Neuronal stem cell (in vitro differentiated cells): ENCODE results near the gene MLN.
A peak's percentile ranks its signal among the peaks of the same experiment; 100 is the strongest.

Experiments used
- DNase-seq: peaks from one replicate; pipeline ENCODE4 v3.0.0-alpha.2; 2013; ENCODE audit warnings: low spot score
- H2AFZ ChIP-seq: one replicate; pipeline ENCODE4 v1.6.1; 2013; ENCODE audit warnings: mild to moderate bottlenecking, low read length, inconsistent platforms
- H2AK5ac ChIP-seq: 2 replicates; pipeline ENCODE4 v1.6.1; 2013; ENCODE audit warnings: low read depth, mild to moderate bottlenecking, inconsistent platforms, low read length, moderate library complexity, mixed read lengths
- H2BK120ac ChIP-seq: 2 replicates; pipeline ENCODE4 v1.6.1; 2013; ENCODE audit warnings: low read depth, mild to moderate bottlenecking, inconsistent platforms, low read length, moderate library complexity, mixed read lengths
- H2BK12ac ChIP-seq: one replicate; pipeline ENCODE4 v1.6.1; 2013; ENCODE audit warnings: low read length, inconsistent platforms
- H2BK15ac ChIP-seq: 2 replicates; pipeline ENCODE4 v1.6.1; 2013; ENCODE audit warnings: mild to moderate bottlenecking, low read length, inconsistent platforms, mixed read lengths
- H2BK5ac ChIP-seq: one replicate; pipeline ENCODE4 v1.6.1; 2013; ENCODE audit warnings: inconsistent platforms, mild to moderate bottlenecking, low read length, moderate library complexity
- H3K14ac ChIP-seq: one replicate; pipeline ENCODE4 v1.6.1; 2013; ENCODE audit warnings: low read length, inconsistent platforms
- H3K18ac ChIP-seq: 2 replicates; pipeline ENCODE4 v1.6.1; 2013; ENCODE audit warnings: low read length, inconsistent platforms
- H3K23ac ChIP-seq: 2 replicates; pipeline ENCODE4 v1.6.1; 2013; ENCODE audit warnings: low read depth, mild to moderate bottlenecking, mixed read lengths, low read length, inconsistent platforms; ENCODE audit not compliant: poor library complexity
- H3K27ac ChIP-seq: replicated peaks from 3 replicates; pipeline ENCODE4 v1.5.1; 2013; ENCODE audit warnings: low read length, inconsistent platforms
- H3K27me3 ChIP-seq, 3 experiments: 2 replicates each; pipeline ENCODE4 v1.6.1; 2013; ENCODE audit warnings: low read length in 3 of 3, mild to moderate bottlenecking in 2 of 3, inconsistent platforms in 1 of 3, low read depth in 1 of 3, mixed read lengths in 1 of 3, moderate library complexity in 1 of 3; ENCODE audit not compliant: control insufficient read depth in 3 of 3, insufficient read depth in 3 of 3
- H3K36me3 ChIP-seq, 2 donors: replicated peaks in 1 of 2; 2 replicates each; pipeline ENCODE4 v1.6.1; 2013; ENCODE audit warnings: low read length in 2 of 2; ENCODE audit not compliant: control insufficient read depth in 2 of 2, insufficient read depth in 2 of 2
- H3K4ac ChIP-seq: 2 replicates; pipeline ENCODE4 v1.6.1; 2013; ENCODE audit warnings: inconsistent platforms, mild to moderate bottlenecking, low read length, moderate library complexity
- H3K4me1 ChIP-seq, 2 donors: 1 replicate in 1 of 2; 2 replicates in 1 of 2; pipeline ENCODE4 v1.6.1; 2013; ENCODE audit warnings: low read length in 2 of 2, low read depth in 1 of 2; ENCODE audit not compliant: control insufficient read depth in 2 of 2, insufficient read depth in 1 of 2
- H3K4me2 ChIP-seq: one replicate; pipeline ENCODE4 v1.6.1; 2013; ENCODE audit warnings: mild to moderate bottlenecking, low read length, inconsistent platforms; ENCODE audit not compliant: insufficient read depth, poor library complexity, severe bottlenecking
- H3K4me3 ChIP-seq, 2 donors: 2 replicates each; pipeline ENCODE4 v1.5.1; 2013; ENCODE audit warnings: low read length in 2 of 2, mild to moderate bottlenecking in 2 of 2, inconsistent platforms in 1 of 2, moderate library complexity in 1 of 2
- H3K79me1 ChIP-seq: one replicate; pipeline ENCODE4 v1.6.1; 2013; ENCODE audit warnings: low read depth, mild to moderate bottlenecking, inconsistent platforms, low read length, moderate library complexity
- H3K9ac ChIP-seq: one replicate; pipeline ENCODE4 v1.6.1; 2013; ENCODE audit warnings: mild to moderate bottlenecking, low read depth, low read length, inconsistent platforms; ENCODE audit not compliant: poor library complexity
- H3K9me3 ChIP-seq, 2 donors: replicated peaks in 1 of 2; 2 replicates each; pipeline versions ENCODE3 to v1.6.1; 2013; ENCODE audit warnings: low read length in 2 of 2, mild to moderate bottlenecking in 2 of 2, inconsistent platforms in 1 of 2, low read depth in 1 of 2, mixed read lengths in 1 of 2, moderate library complexity in 1 of 2; ENCODE audit not compliant: control insufficient read depth in 2 of 2, insufficient read depth in 1 of 2
- H4K8ac ChIP-seq: one replicate; pipeline ENCODE4 v1.6.1; 2013; ENCODE audit warnings: low read depth, mild to moderate bottlenecking, inconsistent platforms, low read length, moderate library complexity
- H4K91ac ChIP-seq: one replicate; pipeline ENCODE4 v1.6.1; 2013; ENCODE audit warnings: low read length, low read depth, mild to moderate bottlenecking, inconsistent platforms; ENCODE audit not compliant: poor library complexity
- WGBS, 2 donors: extraction: QIAGEN DNeasy Blood & Tissue Kit; methylation state at CpG; one replicate each; pipeline ENCODE4 v1.1.7; 2013; ENCODE audit warnings: missing lambda C conversion rate in 2 of 2, mixed read lengths in 1 of 2; ENCODE audit not compliant: insufficient read length in 2 of 2, insufficient replicate concordance in 1 of 2; ENCODE audit errors: extremely low coverage in 2 of 2; 5-methylcytosine and 5-hydroxymethylcytosine counted together

MLN gene

DNA sequence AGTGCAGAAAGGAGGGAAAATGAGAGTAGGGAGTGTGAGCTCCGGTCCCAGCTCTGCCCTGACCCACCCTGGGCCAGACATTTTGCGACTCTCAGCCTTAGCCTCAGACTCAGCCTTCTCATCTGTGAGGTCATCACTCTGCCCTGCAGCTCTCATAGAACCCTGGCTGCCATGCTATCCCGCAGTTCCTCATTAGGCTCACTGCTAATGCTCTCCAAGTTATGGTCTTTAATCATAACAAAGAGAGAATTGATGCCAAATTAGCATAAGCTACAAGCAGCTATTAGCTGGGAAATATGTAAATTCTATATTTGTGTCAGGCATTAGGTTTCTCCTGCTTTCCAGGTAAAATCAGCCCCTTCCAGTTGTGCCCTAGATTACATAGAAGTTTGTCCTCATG is 46.5 kb upstream of the MLN start:
- no CpG with 5 or more reads among the region's 3 CpGs for WGBS, 2 donors
- Histone ChIP-seq H2AK5ac (peak overlapping the region; percentile 42), H3K4me1 (peaks cover 0 to 2% of the 10 kb centered on the region in 2 donors), H3K4me2 (no peak overlapping the region), H3K79me1 (peaks cover 3% of the 10 kb centered on the region), H2BK12ac (no peak overlapping the region), H3K9me3 (no peaks in the 10 kb centered on the region), H2BK15ac (no peak overlapping the region), H2BK120ac (no peak overlapping the region), H4K91ac (no peak overlapping the region), H3K4me3 (no peak overlapping the region), H2AFZ (no peak overlapping the region), H3K27me3 (peaks cover 0 to 43% (median 0%) of the 10 kb centered on the region in 3 experiments), H3K36me3 (no peaks in the 10 kb centered on the region), H3K27ac (no peak overlapping the region), H3K9ac (no peak overlapping the region), H3K23ac (no peak overlapping the region), H3K4ac (no peak overlapping the region), H4K8ac (no peak overlapping the region), H3K14ac (no peak overlapping the region), H2BK5ac (no peak overlapping the region), H3K18ac (no peak overlapping the region)
- no peak for DNase-seq

DNA sequence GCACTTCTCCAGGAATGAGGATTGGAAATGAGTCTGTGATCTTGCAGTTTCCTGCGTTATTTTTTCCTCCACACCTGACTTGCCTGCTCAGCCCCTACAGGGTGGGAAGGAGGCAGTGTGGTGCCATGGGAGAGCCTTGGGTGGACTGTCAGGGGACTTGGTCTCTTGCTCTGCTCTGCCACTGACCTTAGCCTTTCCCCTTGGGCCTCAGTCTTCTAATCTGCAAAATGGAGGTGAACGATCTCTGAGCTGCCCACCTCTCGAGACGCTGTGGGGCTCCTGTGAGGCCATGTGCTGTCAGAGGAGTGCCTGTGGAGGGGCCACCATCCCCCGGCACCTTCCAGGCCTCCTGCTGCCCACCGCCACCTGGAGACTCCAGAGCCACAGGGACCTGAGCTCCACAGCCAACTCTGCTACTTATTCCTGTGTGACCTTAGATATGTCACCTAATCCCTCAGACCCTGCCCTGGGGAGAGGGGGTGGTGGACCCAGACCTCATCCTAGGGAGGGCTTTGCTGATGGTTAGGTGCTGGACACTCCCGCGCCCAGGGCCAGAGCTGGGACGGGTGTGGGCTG is 45.8 kb upstream of the MLN start:
- Histone ChIP-seq H2BK120ac (no peak overlapping the region), H4K8ac (no peak overlapping the region), H3K79me1 (peaks cover 2% of the 10 kb centered on the region), H3K4me1 (peaks cover 0 to 2% of the 10 kb centered on the region in 2 donors), H3K23ac (no peak overlapping the region), H3K27me3 (peaks cover 0 to 36% (median 0%) of the 10 kb centered on the region in 3 experiments), H3K9ac (no peak overlapping the region), H3K36me3 (no peaks in the 10 kb centered on the region), H4K91ac (no peak overlapping the region), H2BK12ac (no peak overlapping the region), H2BK15ac (no peak overlapping the region), H3K4me2 (no peak overlapping the region), H2AFZ (no peak overlapping the region), H3K4ac (no peak overlapping the region), H2AK5ac (no peak overlapping the region), H3K4me3 (no peak overlapping the region), H2BK5ac (no peak overlapping the region), H3K27ac (no peak overlapping the region), H3K18ac (peak overlapping the region; percentile 71), H3K9me3 (no peaks in the 10 kb centered on the region), H3K14ac (no peak overlapping the region)
- no peak for DNase-seq
- no CpG with 5 or more reads among the region's 9 CpGs for WGBS, 2 donors

DNA sequence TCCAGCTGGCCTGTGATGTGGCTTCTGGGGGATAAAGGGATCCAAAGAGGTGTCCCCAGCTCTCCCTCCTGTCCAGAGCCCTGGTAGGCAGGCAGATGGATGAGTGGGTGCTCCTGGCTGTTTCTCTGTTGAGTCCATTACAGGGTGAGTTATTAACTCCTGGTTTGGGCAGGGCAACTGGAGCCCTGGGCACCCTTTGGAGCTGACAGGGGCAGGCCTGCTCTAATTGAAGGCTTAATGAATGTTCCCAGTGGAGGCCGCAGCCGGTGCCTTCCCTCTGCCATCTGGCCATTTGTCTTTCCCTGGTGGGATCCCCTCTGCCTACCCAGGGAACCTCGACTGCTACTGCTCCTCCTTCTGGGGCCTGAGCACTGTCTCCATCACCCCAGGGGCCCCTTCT is 44.7 kb upstream of the MLN start:
- no peak overlapping the region for H3K4me2 ChIP-seq
- H3K36me3 ChIP-seq: no peaks in the 10 kb centered on the region
- no peak overlapping the region for H2AK5ac ChIP-seq
- no peak overlapping the region for H3K23ac ChIP-seq
- no peaks in the 10 kb centered on the region for H3K9me3 ChIP-seq
- no peak overlapping the region for H3K4ac ChIP-seq
- H3K4me3 ChIP-seq: no peak overlapping the region
- no peak overlapping the region for H3K18ac ChIP-seq
- no peak overlapping the region for H4K91ac ChIP-seq
- H3K79me1 ChIP-seq: peaks cover 2% of the 10 kb centered on the region
- H4K8ac ChIP-seq: no peak overlapping the region
- peak overlapping the region; percentile 69 for H2BK15ac ChIP-seq
- H3K27me3 ChIP-seq: peaks cover 0 to 28% (median 0%) of the 10 kb centered on the region in 3 experiments
- no peak overlapping the region for H3K27ac ChIP-seq
- WGBS, 2 donors: no CpG with 5 or more reads among the region's 3 CpGs
- DNase-seq: no peak
- H3K4me1 ChIP-seq: peaks cover under 1 to 3% of the 10 kb centered on the region in 2 donors
- H2BK12ac ChIP-seq: no peak overlapping the region
- no peak overlapping the region for H2BK5ac ChIP-seq
- H2AFZ ChIP-seq: no peak overlapping the region
- no peak overlapping the region for H2BK120ac ChIP-seq
- H3K9ac ChIP-seq: peak overlapping the region; percentile 27
- H3K14ac ChIP-seq: no peak overlapping the region

DNA sequence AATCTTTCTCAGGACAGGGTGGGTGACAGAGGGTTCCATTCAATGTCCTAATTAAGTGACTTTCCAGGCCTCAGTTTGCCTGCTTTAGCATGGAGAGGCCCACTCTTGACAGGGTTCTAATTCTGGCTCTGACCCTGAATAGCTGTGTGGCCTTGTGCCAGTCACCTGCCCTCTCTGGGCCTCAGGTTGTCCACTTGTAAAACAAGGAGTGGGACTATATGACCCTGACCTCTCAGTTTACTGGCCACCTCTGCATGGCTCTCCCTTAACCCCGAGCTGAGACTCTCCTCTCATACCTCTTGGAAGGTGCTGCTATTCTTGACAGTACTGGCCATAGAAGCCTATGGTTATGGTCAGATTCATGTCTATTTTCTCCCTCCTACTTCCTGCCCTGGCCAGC is 44.1 kb upstream of the MLN start:
- Histone ChIP-seq H3K18ac (no peak overlapping the region), H3K4ac (no peak overlapping the region), H3K4me1 (peaks cover 5 to 9% of the 10 kb centered on the region in 2 donors), H3K14ac (no peak overlapping the region), H2AK5ac (no peak overlapping the region), H3K36me3 (no peaks in the 10 kb centered on the region), H3K23ac (no peak overlapping the region), H3K27me3 (peaks cover 0 to 22% (median 0%) of the 10 kb centered on the region in 3 experiments), H2BK5ac (no peak overlapping the region), H2AFZ (no peak overlapping the region), H2BK12ac (no peak overlapping the region), H3K79me1 (peaks cover 2% of the 10 kb centered on the region), H3K9ac (no peak overlapping the region), H3K4me2 (no peak overlapping the region), H3K4me3 (no peak overlapping the region), H3K27ac (no peak overlapping the region), H4K91ac (no peak overlapping the region), H3K9me3 (no peaks in the 10 kb centered on the region), H2BK15ac (peak overlapping the region; percentile 69), H2BK120ac (no peak overlapping the region), H4K8ac (no peak overlapping the region)
- DNase-seq: no peak
- no CpG with 5 or more reads among the region's 1 CpG for whole genome bisulfite sequencing, 2 donors
